ENCODE results near the gene MERTK. TPM values are rescaled to one million over a fixed set of nuclear protein-coding genes. Genes with fewer than 3 reads are reported as not detected.

The MERTK gene
- total RNA-seq, 1 donor, result under 0.01 TPM

DNA sequence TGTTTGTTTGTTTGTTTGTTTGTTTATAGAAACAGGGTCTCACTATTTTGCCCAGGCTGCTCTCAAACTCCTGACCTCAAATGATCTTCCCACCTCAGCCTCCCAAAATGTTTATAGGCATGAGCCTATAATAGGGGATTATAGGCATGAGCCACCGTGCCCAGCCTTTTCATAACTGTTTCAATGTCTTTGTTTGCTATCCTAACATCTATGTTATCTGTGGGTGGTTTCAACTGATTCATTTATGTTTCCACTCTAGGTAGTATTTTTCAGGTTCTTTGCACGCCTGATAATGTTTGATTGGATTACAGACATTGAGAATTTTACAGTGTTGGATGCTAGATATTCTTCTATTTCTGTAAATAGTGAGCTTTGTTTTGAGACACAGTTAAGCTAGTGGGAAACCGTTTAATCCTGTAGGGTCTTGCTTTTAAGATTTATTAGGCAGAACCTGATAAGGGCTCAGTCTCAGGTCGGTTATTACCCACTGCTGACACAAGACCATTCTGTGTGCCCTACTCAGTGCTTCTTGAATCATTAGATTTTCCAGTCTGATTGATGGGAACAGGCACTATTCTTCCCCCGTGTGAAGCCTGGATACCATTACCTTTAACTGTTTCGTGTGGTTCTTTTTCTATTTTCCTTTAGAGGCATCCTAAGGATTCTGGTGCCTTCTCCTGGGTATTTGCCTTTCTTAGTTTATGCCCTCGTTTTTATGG, 80.2 kb downstream of the MERTK start:
- H3K4me3 ChIP-seq (ENCODE audit: low read depth, low read length), result no peak overlapping the region
- TF ChIP-seq, protein P1, sequence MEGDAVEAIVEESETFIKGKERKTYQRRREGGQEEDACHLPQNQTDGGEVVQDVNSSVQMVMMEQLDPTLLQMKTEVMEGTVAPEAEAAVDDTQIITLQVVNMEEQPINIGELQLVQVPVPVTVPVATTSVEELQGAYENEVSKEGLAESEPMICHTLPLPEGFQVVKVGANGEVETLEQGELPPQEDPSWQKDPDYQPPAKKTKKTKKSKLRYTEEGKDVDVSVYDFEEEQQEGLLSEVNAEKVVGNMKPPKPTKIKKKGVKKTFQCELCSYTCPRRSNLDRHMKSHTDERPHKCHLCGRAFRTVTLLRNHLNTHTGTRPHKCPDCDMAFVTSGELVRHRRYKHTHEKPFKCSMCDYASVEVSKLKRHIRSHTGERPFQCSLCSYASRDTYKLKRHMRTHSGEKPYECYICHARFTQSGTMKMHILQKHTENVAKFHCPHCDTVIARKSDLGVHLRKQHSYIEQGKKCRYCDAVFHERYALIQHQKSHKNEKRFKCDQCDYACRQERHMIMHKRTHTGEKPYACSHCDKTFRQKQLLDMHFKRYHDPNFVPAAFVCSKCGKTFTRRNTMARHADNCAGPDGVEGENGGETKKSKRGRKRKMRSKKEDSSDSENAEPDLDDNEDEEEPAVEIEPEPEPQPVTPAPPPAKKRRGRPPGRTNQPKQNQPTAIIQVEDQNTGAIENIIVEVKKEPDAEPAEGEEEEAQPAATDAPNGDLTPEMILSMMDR (IDR thresholded peaks at IDR 0.05; ENCODE audit: insufficient read depth, low read depth, low read length), result no peak
- DNase-seq (ENCODE audit: low read depth), result no peak

DNA sequence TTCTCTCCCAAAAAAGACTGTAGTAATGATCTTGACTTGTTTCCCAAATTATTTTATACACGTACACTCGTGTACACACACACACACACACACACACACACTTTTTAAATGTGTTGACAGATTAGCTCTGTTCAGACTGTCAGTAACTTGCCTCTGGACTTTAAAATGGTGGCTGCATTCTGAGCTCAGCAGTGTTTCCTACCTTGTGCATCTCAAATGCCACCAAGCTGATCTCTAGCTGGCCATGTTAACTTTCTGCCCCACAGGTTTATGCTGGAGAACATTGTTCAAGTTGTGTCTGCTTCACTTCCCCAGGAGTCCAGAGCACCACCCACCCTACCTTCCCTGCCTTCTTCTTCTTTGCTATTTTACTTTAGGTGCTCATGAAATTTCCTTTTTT, 83.3 kb downstream of the MERTK start:
- TF ChIP-seq, protein P1 (IDR thresholded peaks at IDR 0.05; ENCODE audit: insufficient read depth, low read depth, low read length), result no peak
- DNase-seq (ENCODE audit: low read depth), result no peak

DNA sequence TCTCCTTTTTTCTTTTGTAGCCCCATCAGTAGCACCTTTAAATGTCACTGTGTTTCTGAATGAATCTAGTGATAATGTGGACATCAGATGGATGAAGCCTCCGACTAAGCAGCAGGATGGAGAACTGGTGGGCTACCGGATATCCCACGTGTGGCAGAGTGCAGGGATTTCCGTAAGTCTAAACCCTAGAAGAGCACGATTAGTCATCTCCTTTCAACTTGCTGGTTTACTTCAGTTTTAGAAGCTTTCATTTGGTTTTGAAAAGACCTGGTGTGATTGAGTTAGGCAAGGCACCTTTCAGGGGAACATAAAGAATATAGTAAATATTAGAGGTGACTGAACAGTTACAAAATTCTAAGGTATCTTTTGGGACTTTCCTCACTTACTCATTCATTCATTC, 84.4 kb downstream of the MERTK start:
- TF ChIP-seq, protein P1 (IDR thresholded peaks at IDR 0.05; ENCODE audit: insufficient read depth, low read depth, low read length), result no peak
- H3K4me3 ChIP-seq (ENCODE audit: low read depth, low read length), result no peak overlapping the region
- no peak for DNase-seq (ENCODE audit: low read depth)

More for the DNA sequence above, 83.3 kb downstream of the MERTK start:
- no peak overlapping the region for H3K4me3 ChIP-seq (ENCODE audit: low read depth, low read length)

DNA sequence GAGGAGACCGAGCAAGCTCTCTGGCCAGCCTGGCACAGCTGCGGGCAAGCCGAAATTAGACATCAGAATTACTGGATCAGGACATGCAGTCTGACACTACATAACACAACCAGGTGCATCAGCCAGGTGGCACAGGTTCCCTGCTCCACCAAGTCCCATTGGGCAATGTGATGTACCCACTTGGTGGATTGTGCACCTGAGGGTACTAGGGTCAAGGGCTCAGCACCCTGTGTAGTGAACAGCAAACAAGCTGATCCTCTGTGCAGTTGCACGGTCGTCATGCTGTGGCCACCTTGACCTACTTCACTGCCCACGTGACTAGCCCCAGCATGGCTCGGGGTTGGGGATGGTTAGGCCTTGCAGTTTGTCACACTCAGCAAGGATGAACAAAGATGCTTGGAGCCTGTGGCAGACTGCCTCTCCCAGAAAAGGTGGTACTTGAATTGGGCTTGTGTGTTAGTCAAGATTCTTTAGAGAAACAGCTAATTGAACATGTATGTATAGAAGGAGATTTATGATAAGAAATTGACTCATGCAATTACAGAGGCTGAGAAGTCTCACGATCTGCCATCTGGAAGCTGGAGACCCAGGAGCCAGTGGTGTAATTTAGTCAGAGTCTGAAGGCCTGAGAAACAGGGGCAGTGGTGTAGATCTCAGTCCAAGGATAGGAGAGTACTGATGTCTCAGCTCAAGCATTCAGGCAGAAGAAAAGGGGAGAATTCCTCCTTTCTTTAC, 85.2 kb downstream of the MERTK start:
- DNase-seq (ENCODE audit: low read depth), result no peak
- TF ChIP-seq, protein P1 (IDR thresholded peaks at IDR 0.05; ENCODE audit: insufficient read depth, low read depth, low read length), result no peak

DNA sequence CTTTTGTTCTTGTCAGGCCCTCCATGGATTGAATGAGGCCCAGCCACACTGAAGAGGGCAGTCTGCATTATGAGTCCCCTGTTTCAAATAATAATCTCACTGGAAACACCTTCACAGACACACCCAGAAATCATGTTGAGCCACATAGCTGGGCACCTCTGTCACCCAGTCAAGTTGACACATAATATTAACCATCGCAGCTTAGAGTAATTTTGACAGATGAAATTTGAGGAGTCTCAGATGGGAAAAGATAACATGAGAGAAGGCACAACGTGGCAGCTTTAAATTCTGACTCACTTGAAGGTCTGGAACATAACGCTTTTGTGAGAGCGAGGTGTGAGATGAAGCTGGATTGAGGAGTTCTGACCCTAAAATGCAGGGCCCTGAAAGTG, 85.8 kb downstream of the MERTK start:
- DNase-seq (ENCODE audit: low read depth), result no peak
- H3K4me3 ChIP-seq (ENCODE audit: low read depth, low read length), result no peak overlapping the region
- TF ChIP-seq, protein P1 (IDR thresholded peaks at IDR 0.05; ENCODE audit: insufficient read depth, low read depth, low read length), result no peak

More for the DNA sequence above, 85.2 kb downstream of the MERTK start:
- no peak overlapping the region for H3K4me3 ChIP-seq (ENCODE audit: low read depth, low read length)

DNA sequence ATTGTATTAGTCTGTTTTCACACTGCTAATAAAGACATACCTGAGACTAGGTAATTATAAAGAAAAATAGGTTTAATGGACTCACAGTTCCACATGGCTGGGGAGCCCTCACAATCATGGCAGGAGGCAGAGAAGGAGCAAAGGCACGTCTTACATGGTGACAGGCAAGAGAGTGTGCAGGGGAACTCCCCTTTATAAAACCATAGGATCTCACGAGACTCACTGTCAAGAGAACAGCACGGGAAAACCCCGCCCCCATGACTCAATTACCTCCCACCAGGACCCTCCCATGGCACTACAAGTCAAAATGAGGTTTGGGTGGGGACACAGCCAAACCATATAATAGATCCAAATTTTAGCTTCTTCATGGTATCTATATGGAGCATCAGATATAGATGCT, 87.1 kb downstream of the MERTK start:
- TF ChIP-seq, protein P1 (IDR thresholded peaks at IDR 0.05; ENCODE audit: insufficient read depth, low read depth, low read length), result no peak
- DNase-seq (ENCODE audit: low read depth), result no peak
- H3K4me3 ChIP-seq (ENCODE audit: low read depth, low read length), result no peak overlapping the region

Data from fibroblast of villous mesenchyme (primary cell).